HG03442 (cell line): Measurements from ENCODE around the gene SH3RF1.
"Not testable (repeated sequence)": the region's sequence is repeated elsewhere in the genome, so short reads cannot be mapped to it uniquely, and the experiment has no call there.

Source experiments
- ATAC-seq: cut with Tn5 transposase; IDR thresholded peaks from one replicate; pipeline ENCODE4 v1.9.1; 2021; ENCODE audit warnings: mild to moderate bottlenecking, moderate library complexity; ENCODE audit not compliant: unreplicated experiment

SH3RF1 gene

GRCh38 chr4:169270810-169271691, at the start of gene SH3RF1:
Gene SH3RF1, minus strand, starts transcription at chr4:169270956. Its CDS starts 1,744 bp downstream, at chr4:169269212.
- peak; percentile 65 for ATAC-seq

GRCh38 chr4:169315530-169316343, 45.0 kb upstream of the SH3RF1 start:
- ATAC-seq, result no peak

DNA sequence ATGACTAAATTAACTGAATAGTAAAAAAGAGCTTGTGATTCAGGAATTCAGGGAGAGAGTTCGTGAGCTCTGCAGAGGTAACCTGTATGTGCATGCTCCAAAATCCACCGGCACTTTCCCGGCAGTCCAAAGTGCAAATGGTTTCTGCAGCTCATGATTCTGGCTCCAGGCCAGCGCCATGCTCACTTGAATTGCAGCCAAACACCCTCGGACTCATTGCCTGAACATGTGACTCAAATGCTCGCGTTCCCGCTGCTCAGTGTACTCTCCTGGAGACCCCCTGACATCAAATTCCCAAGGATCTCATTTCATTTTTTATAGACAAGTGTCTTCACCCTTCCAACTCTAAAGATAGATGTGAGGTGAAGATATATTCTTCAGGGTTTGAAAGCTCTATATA, 44.1 kb upstream of the SH3RF1 start:
- no peak for ATAC-seq

DNA sequence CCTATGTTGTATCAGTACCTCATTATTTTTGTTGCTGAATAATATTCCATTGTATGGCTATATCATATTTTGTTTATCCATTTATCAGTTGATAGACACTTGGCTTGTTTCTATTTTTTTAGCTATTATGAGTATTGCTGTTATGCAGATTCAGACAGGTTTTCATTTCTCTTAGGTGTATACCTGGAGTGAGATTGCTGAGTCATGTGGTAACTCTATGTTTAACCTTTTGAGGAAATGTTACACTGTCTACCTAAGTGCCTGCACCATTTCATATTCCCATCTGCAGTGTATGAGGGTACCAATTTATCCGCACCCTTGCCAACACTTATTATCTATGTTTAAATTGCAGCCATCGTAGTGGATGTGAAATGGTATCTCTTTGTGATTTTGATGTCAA, 43.0 kb upstream of the SH3RF1 start:
- no peak for ATAC-seq

- no peak for ATAC-seq
These were observed 42.1 kb upstream of the SH3RF1 start for GRCh38 chr4:169312690-169313422.

- peak; percentile 91 for ATAC-seq
These were observed 41.0 kb upstream of the SH3RF1 start for GRCh38 chr4:169311643-169312365.

DNA sequence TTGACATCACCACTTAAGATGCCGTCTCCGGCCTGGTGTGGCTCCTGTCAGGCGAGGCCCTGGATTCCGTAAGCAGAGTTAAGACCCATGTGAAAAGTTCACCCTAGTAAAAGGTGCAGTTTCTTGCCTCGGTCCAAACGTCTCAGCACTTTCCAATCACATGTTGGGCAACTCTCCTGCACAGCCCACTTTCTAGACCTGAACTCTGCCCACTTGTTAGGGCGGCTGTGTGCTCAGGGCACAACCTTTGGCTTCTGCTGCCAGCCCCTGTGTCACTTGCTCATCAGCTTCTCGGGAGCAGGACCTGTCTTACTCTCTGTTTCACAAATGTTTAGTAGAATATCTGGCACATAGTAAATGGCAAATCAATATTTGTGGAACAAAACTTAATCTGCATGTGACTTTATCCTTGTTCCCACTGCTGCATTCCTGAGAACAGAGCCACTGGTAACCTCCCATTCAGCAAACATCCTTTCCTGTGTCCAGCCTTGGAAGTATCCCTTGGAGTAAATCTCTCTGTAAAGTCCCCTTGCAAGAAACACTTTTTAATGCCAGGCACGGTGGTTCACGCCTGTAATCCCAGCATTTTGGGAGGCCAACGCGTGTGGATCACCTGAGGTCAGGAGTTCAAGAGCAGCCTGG, 38.7 kb upstream of the SH3RF1 start:
- ATAC-seq, result no peak

DNA sequence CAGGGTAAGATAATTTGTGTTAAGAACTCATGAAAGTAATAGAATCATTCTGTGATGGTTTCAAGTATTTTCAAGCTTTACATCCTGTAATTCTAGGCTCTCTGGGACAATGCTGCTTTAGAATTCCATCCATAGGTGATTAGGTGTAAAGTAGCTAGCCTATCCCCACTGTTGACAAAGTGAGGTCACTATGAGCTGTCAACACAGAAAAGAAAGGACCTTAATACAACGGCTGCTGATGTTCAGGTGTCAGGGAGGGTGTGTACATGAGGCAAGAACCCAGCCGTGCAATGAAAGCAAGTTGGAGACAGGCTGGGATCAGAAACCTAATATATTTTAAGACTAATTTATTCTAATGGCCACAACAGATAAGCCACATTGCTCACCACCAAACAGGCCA, 36.8 kb upstream of the SH3RF1 start:
- ATAC-seq, result no peak

- no peak for ATAC-seq
These were observed 34.9 kb upstream of the SH3RF1 start for GRCh38 chr4:169305651-169306050.

- ATAC-seq, result no peak
These were observed 34.4 kb upstream of the SH3RF1 start for GRCh38 chr4:169305173-169305572.

DNA sequence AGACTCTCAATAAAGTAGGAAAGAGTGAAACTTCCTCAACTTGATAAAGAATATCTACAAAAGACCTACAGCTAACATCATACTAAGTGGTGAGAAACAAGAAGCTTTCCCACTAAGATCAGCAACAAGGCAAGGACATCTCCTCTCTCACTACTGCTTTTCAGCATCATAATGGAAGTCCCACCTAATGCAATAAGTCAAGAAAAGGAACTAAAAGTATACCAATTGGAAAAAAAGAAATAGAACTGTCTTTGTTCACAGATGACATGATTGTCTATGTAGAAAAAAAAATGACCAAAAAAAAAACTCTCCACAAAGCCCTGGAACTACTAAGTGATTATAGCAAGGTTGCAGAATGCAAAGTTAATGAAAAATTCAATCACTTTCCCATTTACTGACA, 25.1 kb upstream of the SH3RF1 start:
- ATAC-seq, result peak; percentile 37

- peak; percentile 87 for ATAC-seq
These were observed 22.8 kb upstream of the SH3RF1 start for GRCh38 chr4:169293343-169294176.

DNA sequence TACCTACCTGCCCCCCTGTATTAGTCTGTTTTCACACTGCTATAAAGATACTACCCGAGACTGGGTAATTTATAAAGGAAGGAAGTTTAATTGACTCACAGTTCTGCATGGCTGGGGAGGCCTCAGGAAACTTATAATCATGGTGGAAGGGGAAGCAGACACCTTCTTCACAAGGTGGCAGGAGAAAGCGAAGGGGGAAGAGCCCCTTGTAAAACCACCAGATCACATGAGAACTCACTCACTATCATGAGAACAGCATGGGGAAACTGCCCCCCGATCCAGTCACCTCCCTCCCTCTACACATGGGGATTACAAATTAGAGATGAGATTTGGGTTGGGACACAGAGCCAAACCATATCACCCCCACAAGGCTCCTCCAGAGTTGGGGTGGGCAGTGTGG, 17.2 kb upstream of the SH3RF1 start:
- not testable (repeated sequence) for ATAC-seq

DNA sequence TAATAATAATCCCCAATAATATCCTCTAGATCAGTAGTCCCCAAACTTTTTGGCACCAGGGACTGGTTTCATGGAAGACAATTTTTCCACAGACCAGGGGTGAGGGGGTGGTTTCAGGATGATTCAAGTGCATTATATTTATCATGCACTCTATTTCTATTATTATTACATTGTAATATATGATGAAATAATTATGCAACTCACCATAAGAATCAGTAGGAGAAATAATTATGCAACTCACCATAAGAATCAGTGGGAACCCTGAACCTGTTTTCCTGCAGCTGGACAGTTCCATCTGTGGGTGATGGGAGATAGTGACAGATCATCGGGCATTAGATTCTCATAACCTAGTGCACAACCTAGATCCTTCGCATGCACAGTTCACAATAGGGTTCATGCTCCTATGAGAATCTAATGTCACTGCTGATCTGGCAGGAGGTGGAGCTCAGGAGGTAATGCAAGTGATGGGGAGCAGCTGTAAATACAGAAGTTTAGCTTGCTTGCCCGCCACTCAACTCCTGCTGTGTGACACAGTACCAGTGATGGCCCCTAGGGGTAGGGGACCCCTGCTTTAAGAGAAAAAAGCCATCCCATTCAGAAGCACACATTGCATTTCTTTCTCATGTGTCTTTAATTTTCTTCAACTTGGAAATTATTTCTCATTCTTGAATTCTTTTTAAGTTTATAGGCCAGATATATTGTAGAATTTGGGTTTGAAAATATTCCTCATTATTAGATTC, 16.0 kb upstream of the SH3RF1 start:
- ATAC-seq, result peak; percentile 41

- no peak for ATAC-seq
These were observed 12.4 kb upstream of the SH3RF1 start for GRCh38 chr4:169283114-169283509.

GRCh38 chr4:169282429-169283113, 11.8 kb upstream of the SH3RF1 start:
- no peak for ATAC-seq

DNA sequence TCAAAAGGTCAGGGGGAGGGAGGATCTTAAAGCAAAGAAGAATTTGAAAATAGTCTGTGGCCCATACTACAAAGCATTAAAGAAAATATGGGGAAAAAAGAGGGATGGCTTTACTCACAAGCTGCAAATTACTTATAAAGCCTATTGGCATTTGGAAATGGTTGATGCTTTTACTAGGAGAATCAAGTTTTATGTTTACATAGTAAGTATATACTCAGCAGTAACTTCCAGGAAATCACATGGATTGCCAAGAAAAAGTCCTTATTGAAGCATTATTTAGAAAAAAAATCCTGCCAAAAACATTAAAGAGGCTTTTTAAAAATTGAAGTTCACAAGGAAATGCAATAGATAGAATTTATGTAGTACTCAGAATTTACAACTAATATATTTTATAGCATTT, 8.4 kb upstream of the SH3RF1 start:
- ATAC-seq, result no peak

GRCh38 chr4:169278624-169279023, 7.9 kb upstream of the SH3RF1 start:
- no peak for ATAC-seq
